Loucy (cell line): Measurements from ENCODE around the gene DNM3.

Source experiments
- H2AFZ ChIP-seq: fragments of 200-600 bp; sonication (generic); 2 replicates; pipeline ENCODE4 v1.6.0; 2016; ENCODE audit warnings: antibody characterized with exemption, mild to moderate bottlenecking, low read length, moderate library complexity
- H3F3A ChIP-seq: fragments of 200-600 bp; 2 replicates; pipeline ENCODE4 v1.6.0; 2016; ENCODE audit warnings: antibody characterized with exemption, low read depth, mild to moderate bottlenecking
- H3K27me3 ChIP-seq: fragments of 200-600 bp; sonication (generic); 2 replicates; pipeline ENCODE4 v1.6.1; 2014; ENCODE audit warnings: low read length, mild to moderate bottlenecking; ENCODE audit not compliant: insufficient read depth, poor library complexity, severe bottlenecking
- H3K36me3 ChIP-seq: fragments of 200-600 bp; sonication (generic); 2 replicates; pipeline ENCODE4 v1.6.1; 2016; ENCODE audit warnings: low read length; ENCODE audit not compliant: insufficient read depth
- H3K4me1 ChIP-seq: fragments of 200-600 bp; sonication (generic); 2 replicates; pipeline ENCODE4 v1.5.1; 2014; ENCODE audit warnings: low read length, mild to moderate bottlenecking; ENCODE audit not compliant: insufficient read depth, poor library complexity, severe bottlenecking
- H3K4me2 ChIP-seq: fragments of 200-600 bp; sonication (generic); 2 replicates; pipeline ENCODE4 v1.6.0; 2014; ENCODE audit warnings: antibody characterized with exemption, low read length, low read depth, mild to moderate bottlenecking; ENCODE audit not compliant: poor library complexity, severe bottlenecking
- H3K4me3 ChIP-seq: fragments of 200-600 bp; sonication (generic); 2 replicates; pipeline ENCODE4 v1.5.1; 2014; ENCODE audit warnings: low read length, mild to moderate bottlenecking, mixed read lengths; ENCODE audit not compliant: poor library complexity, severe bottlenecking
- H3K79me2 ChIP-seq: fragments of 200-600 bp; sonication (generic); 2 replicates; pipeline ENCODE4 v1.6.1; 2014; ENCODE audit warnings: low read length; ENCODE audit not compliant: insufficient read depth
- H3K9ac ChIP-seq: fragments of 200-600 bp; sonication (generic); 2 replicates; pipeline ENCODE4 v1.6.0; 2014; ENCODE audit warnings: mild to moderate bottlenecking, low read depth, low read length, moderate library complexity; ENCODE audit not compliant: poor library complexity, severe bottlenecking
- H3K9me2 ChIP-seq: fragments of 200-600 bp; sonication (generic); replicated peaks from 2 replicates; pipeline ENCODE4 v1.6.1; 2016; ENCODE audit warnings: low read depth, low read length, mixed read lengths
- H3K9me3 ChIP-seq: fragments of 200-600 bp; sonication (generic); 2 replicates; pipeline ENCODE4 v1.6.1; 2014; ENCODE audit warnings: mild to moderate bottlenecking, antibody characterized with exemption, low read length, low read depth; ENCODE audit not compliant: insufficient read depth
- H4K20me1 ChIP-seq: fragments of 200-600 bp; sonication (generic); 2 replicates; pipeline ENCODE4 v1.6.0; 2014; ENCODE audit warnings: antibody characterized with exemption, low read length, mild to moderate bottlenecking; ENCODE audit not compliant: insufficient read depth, poor library complexity, severe bottlenecking
- CTCF ChIP-seq: fragments of 200-600 bp; sonication (generic); conservative IDR thresholded peaks from 2 replicates; pipeline ENCODE4 v1.5.1; 2014; ENCODE audit warnings: mild to moderate bottlenecking, antibody characterized with exemption, low read length
- EZH2phosphoT487 ChIP-seq: fragments of 200-600 bp; IDR thresholded peaks from 2 replicates; pipeline ENCODE4 v1.6.1; 2018; ENCODE audit warnings: antibody characterized with exemption, mild to moderate bottlenecking, moderate library complexity, borderline replicate concordance

DNM3 gene

GRCh38 chr1:171999756-172000155 is 158.5 kb downstream of the DNM3 start:
- Histone ChIP-seq H3K9ac (no peak overlapping the region), H3K4me1 (peaks cover 20% of the 10 kb centered on the region), H4K20me1 (no peaks in the 10 kb centered on the region), H3K9me2 (no peaks in the 10 kb centered on the region), H3K4me2 (no peak overlapping the region), H3F3A (peaks cover 4% of the 10 kb centered on the region; the same call in 1 of the 2 replicates), H3K36me3 (no peaks in the 10 kb centered on the region), H3K9me3 (no peaks in the 10 kb centered on the region), H3K4me3 (no peak overlapping the region), H3K79me2 (no peaks in the 10 kb centered on the region), H3K27me3 (no peaks in the 10 kb centered on the region), H2AFZ (no peak overlapping the region)
- no peak for TF ChIP-seq EZH2phosphoT487
- no peak for TF ChIP-seq CTCF

- Histone ChIP-seq H3K9me2 (no peaks in the 10 kb centered on the region), H4K20me1 (no peaks in the 10 kb centered on the region), H3K4me2 (no peak overlapping the region), H3K4me3 (no peak overlapping the region), H3K9me3 (no peaks in the 10 kb centered on the region), H3K36me3 (no peaks in the 10 kb centered on the region), H3K4me1 (peaks cover 35% of the 10 kb centered on the region), H3K79me2 (no peaks in the 10 kb centered on the region), H3K9ac (no peak overlapping the region), H2AFZ (no peak overlapping the region), H3F3A (peaks cover 4% of the 10 kb centered on the region; the same call in 1 of the 2 replicates), H3K27me3 (no peaks in the 10 kb centered on the region)
- no peak for TF ChIP-seq EZH2phosphoT487
- no peak for TF ChIP-seq CTCF
These were observed 160.0 kb downstream of the DNM3 start for GRCh38 chr1:172001288-172001687.

GRCh38 chr1:172002725-172003345 is 161.5 kb downstream of the DNM3 start:
- Histone ChIP-seq H4K20me1 (no peaks in the 10 kb centered on the region), H3K9ac (no peak overlapping the region), H3K9me3 (no peaks in the 10 kb centered on the region), H3K4me2 (no peak overlapping the region), H3K4me1 (peaks cover 42% of the 10 kb centered on the region), H3K4me3 (no peak overlapping the region), H2AFZ (no peak overlapping the region), H3F3A (peaks cover 4% of the 10 kb centered on the region; the same call in 1 of the 2 replicates), H3K9me2 (no peaks in the 10 kb centered on the region), H3K79me2 (no peaks in the 10 kb centered on the region), H3K36me3 (no peaks in the 10 kb centered on the region), H3K27me3 (no peaks in the 10 kb centered on the region)
- no peak for TF ChIP-seq EZH2phosphoT487
- TF ChIP-seq CTCF = peak; percentile 89
